D341Med (cell line): ENCODE results near the gene CCDC90B.
"Not testable (repeated sequence)": the region's sequence is repeated elsewhere in the genome, so short reads cannot be mapped to it uniquely, and the experiment has no call there.

Experiments used
- DNase-seq: peaks from one replicate; pipeline ENCODE4 v3.0.0; 2012; ENCODE audit warnings: low spot score

The CCDC90B gene, protein sequence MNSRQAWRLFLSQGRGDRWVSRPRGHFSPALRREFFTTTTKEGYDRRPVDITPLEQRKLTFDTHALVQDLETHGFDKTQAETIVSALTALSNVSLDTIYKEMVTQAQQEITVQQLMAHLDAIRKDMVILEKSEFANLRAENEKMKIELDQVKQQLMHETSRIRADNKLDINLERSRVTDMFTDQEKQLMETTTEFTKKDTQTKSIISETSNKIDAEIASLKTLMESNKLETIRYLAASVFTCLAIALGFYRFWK

DNA sequence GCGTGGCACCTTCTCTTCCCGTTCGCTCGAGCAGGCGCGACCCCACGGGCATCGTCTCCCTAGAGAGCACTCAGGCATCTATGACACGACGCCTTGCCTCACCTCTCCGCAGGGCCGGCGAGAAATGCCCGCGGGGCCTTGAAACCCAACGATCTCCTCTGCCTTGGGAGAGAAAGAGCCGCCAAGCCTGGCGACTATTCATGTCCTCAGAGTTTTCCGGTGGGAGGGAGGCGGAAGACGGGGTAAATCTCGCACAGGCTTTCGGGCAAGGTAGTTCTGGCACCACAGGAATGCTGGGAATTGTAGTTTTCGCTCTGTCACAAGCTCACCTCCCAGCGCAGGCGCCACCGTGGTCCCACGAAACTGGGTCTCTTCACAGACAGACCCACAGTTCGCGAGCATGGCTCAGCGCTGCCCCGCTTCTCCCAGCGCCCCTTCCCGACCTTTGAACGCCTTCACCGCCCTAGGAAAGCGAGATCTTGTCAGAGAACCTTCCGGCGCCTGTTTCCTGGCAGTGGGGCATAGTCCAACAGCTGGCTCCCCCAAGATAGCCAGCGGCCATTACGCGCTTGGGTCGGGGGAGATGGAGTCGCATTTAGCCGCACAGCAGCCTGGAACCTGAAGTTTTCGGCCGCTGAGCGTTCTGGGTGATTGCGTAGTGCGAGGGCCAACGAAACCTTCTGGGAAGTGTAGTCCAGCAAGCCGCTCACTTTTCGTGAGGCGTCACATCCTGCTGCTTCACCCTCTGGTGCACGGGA, at the start of gene CCDC90B:
Gene CCDC90B (minus strand): TSS at position 597 of the 758 bp plus-strand sequence. CDS start 395 bp downstream, at position 202.
- DNase-seq = peak; percentile 90

DNA sequence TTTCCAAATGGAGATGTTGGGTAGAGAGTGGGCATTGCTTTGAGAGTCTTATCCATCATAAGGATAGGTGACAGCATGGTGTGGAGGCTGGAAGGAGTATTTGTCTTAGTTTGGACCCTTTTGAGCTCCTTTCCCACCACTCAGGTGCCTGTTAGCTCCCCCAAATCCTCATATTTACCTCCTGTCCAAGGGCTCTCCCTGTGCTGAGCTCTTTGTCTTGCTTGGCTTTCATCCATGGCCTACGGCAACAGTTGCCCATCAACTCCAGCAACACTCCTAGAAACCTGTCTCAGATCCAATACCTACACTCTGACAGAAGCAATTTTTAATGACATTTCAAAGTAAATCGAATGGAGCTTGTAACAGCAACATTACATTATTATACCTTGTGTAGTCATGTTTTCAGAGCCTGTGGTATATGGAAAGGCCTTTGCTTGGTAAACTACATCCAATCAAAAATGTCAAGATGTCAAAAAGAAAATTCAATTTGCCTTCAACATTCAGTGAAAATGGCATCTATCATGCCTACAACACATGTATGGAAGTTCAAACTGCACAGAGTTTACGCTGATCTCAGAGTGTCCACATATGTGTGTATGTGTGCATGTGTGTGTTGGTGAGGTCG, 49.4 kb upstream of the CCDC90B start:
- no peak for DNase-seq

DNA sequence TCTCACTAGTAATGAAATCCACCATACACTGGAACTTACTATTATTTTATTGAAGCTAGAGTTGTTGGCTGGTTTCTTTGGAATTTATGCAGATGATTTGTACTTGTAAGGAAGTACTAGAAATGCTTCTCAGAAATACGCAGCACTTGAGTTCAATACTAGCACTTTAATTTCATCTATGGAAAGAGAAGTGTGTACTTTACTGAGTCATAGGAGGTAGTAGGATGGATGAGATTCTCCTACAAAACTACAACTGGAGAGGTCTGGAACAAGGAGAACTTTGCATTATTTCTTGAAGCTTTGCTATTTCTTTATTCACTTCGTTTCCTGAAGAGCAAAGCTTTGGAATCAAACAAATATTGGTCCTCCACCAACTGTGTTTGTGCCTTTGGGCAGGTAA, 44.1 kb upstream of the CCDC90B start:
- DNase-seq = no peak

DNA sequence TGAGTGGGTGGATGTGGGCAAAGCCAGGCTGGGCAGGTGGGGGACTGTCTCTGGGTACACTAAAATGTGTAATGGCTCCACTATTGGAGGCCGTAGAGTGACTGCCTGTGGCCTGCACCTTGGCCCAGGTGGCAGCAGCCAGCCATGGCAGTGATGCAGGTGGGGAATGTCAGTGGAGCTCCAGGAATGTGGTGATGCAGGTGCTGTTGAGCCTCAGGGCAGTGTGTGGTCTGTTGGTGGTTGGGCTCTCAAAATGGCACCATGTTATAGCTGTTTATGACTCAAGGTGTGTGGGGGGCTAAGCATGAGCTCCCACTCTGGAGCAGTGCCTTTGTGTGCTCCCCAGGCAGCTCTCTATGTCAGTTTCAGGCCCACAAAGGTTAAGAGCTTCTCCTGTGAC, 40.2 kb upstream of the CCDC90B start:
- no peak for DNase-seq

DNA sequence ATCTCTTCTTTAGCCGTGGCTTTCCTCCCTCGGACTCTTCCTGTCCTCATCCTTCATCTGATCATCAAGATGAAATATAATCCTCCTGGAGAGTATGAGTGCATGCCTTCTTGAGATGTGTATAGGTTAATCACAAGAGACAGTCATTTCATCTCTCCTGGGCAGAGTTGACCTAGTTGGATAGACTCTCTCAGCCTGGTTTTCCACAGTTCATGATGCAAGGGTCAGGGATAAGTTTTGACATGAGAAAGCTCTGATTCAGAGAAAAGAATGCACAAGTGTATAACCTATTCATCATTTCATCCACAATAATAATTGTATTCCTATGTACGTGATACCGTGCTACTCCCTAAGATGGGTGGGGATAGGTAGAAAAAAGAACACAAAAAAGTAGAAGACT, 33.2 kb upstream of the CCDC90B start:
- DNase-seq = no peak

DNA sequence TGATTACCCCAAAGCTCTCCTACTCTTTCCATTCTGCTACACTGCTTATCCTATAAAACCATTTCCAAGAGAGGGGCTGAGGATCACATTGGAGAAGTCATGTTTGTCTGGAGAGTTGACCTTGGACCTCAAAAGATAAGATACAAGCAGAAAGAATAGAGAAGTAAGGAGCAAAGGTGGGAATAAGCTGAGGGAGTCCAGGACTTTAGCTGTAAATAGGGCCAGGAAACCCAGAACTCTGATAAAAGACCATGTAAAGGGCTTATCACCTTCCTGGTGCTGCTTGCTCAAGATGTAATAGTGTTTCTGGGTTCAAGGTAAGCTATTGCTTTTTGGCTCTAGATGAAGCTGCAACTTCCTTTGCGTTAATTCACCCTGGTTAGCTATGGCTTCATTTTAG, 32.8 kb upstream of the CCDC90B start:
- no peak for DNase-seq

DNA sequence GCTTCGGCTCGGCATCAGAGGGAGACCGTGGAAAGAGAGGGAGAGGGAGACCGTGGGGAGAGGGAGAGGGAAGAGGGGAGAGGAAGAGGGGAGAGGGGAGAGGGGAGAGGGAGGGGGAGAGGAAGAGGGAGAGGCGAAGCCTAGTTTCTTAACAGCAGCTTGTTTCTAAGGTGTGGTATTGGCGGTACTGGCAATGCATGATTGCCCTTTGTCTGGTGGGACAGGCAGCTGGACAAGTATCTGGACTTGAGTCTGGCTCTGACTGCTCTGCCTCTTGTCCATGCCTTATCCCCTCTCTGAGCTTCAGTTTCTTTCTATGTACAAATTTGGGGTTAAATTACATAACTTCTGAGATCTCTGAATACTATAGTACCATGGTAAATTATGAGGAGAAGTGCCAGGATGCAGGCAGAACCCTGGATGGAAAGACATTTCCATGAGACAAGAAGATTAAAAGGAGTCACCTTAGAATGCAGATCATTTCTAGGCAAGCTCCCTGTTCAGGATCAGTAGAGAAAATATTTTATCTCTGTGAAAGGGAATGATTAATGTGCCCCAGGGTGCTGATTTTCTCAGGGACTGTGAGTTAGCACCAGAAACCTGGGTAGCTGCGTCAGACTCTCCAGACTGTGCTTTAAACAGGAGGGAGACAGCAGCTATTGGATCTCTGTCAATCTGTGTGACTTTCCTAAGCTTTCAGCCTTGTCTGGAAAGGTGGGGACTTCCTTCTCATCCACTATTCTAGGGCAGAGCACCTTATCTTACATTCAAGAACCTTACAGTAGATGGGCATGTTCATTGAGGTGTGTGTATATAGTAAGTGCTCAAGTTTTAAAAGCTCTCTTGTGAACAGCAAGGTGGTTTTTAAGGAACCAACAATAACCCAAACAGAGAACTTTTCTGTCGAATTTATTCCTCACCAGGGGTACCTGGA, 31.9 kb upstream of the CCDC90B start:
- DNase-seq = peak; percentile 45

DNA sequence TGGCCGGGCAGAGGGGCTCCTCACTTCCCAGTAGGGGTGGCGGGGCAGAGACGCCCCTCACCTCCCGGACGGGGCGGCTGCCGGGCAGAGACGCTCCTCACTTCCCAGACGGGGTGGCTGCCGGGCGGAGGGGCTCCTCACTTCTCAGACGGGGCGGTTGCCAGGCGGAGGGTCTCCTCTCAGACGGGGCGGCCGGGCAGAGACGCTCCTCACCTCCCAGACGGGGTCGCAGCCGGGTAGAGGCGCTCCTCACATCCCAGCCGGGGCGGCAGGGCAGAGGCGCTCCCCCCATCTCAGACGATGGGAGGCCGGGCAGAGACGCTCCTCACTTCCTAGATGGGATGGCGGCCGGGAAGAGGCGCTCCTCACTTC, 30.7 kb upstream of the CCDC90B start:
- DNase-seq = not testable (repeated sequence)

DNA sequence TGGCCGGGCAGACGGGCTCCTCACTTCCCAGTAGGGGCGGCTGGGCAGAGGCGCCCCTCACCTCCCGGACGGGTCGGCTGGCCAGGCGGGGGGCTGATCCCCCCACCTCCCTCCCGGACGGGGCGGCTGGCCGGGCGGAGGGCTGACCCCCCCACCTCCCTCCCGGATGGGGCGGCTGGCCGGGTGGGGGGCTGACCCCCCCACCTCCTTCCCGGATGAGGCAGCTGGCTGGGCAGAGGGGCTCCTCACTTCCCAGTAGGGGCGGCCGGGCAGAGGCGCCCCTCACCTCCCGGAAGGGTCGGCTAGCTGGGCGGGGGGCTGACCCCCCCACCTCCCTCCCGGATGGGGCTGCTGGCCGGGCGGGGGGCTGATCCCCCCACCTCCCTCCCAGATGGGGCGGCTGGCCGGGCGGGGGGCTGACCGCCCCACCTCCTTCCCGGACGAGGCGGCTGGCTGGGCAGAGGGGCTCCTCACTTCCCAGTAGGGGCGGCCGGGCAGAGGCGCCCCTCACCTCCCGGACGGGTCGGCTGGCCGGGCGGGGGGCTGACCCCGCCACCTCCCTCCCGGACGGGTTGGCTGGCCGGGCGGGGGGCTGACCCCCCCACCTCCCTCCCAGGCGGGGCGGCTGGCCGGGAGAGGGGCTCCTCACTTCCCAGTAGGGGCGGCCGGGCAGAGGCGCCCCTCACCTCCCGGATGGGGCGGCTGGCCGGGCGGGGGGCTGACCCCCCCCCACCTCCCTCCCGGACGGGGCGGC, 30.2 kb upstream of the CCDC90B start:
- DNase-seq = not testable (repeated sequence)

DNA sequence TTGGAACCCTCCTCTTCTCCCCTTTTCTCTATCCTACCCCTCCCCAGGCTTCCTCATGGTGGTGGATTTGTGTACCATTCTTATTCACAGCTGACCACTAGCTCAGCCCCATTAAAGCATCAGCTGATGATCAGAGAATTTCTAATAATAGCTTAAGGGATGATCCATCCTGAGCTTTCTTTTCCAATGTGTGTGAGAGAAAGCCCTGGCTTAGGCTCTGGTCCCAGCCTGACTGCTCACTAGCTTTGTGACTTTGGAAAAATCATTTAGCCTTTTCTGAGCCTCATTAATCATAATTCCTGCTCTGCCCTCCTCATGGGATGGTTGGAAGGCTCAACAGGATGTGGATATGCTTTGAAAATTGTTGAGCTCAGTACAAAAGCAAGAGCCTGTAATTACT, 26.3 kb upstream of the CCDC90B start:
- no peak for DNase-seq

DNA sequence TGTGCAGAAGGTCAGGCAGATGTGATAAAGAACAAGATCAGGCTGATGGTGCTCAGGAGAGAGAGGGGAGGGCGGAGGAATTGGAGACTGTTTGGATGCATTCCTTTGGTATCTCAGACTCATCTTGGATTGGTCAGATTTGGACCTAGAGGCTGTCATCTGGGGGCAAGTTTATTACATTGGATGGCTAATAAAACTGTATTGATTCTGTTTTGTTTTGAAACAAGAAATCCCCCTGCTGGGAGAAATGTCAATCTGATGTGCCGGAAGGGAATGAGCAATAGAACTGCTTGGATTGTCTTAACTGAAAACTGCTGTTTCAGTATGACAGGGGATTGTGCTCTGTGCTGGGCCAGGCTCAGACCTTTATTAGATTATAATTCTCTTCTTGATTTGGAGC, 25.5 kb upstream of the CCDC90B start:
- no peak for DNase-seq

DNA sequence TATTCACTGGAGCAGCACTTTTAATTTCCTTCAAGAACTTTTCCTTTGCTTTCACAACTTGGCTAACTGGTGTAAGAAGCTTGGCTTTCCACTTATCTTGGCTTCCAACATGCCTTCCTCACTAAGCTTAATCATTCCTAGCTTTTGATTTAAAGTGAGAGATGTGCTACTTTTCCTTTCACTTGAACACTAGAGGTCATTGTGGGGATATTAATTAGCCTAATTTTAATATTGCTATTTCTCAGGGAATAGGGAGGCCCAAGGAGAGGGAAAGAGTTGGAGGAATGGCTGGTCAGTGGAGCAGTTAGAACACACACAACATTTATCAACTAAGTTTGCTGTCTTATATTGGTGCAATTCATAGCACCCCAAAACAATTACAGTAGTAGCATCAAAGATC, 24.6 kb upstream of the CCDC90B start:
- no peak for DNase-seq

DNA sequence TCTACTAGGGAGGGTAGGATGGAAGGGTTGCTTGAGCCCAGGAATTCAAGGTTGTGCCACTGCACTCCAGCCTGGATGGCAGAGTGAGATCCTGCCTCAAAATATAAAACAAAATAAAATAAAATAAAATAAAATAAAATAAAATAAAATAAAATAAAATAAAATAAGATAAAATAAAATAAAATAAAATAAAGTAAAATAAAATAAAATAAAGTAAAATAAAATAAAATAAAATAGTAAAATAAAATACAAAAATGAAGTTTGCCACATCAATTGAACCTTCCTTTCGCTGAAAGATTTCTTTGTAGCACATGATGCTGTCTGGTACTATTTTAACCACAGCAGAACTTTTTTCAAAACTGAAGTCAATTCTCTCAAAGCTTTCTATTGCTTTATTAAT, 22.4 kb upstream of the CCDC90B start:
- DNase-seq = not testable (repeated sequence)

DNA sequence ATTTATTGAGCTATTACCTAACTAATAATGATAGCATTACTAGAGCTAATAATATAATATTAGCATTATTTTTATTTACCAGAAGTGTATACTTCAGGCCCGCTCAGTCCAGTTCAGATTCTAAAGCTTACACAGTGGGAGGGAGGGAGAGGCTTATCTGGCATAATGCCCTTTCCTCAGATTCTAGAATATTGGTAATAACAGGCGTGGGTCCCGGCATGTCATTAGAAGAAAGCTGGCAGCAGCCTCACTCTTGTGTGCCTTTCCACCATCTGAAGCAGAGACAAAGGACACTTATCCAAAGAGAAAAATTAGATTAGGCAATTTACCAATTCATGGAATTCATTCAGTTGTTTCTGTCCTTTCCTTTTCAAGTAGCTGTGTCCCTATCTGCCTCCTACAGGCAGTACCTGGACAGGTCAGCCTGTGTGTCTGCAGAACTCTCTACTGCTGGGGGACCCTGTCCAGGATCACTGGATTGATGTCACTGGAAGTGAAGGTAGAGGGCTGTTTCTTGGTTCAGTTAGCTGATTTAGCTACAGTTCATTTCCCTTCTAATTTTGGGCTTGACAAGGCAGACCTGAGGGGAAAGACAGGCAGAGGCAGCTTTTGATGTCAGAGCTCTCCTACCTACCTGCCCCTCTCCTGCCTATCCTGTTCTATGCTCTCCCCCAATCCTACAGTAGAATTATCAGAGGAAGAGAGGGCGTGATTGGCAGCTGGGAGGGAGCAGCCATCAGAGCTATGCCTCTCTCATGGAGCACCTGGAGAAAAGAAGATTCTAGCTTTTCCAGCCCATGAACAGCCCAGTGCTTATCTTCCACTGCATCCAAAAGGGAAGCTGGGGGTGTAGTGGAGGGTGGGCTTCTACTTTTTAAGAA, 20.3 kb upstream of the CCDC90B start:
- no peak for DNase-seq

DNA sequence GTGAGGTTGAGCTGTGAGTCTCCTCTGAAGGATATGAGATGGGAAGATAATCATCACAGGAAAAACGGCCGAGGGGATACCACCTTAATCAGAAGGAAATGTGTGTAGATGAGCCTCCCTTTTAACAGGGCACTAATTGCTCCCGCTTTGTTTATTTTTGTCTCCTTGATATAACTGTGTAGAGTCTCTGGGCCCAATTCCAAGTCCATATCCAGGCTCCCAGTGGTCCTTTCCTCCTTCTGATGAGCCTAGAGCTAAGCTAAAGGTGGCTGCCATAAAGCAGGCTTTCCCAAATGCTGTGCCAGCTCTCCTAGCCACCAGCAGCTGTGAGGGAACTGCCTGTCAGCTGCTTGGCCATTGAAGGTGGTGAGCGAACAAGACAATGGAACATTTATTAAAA, 17.1 kb upstream of the CCDC90B start:
- DNase-seq = no peak

DNA sequence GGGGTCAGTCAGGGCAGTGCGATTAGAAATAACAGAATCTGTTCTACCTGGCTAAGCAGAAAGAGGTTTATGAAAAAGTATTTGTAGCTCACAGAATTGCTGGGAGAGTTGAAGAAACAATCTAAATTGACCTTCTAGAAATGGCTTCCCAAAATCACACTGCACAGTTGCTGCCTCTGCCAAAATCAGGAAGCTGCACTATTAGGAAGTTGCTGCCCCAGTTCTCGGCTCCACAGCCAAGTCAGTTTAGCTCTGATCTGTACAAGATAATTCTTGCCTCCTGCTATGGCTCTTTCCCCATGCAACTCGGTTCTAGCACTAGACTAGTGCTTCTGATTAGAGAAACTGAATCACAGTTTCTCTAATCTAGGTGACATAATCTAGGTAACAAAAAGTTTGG, 16.0 kb upstream of the CCDC90B start:
- DNase-seq = no peak

DNA sequence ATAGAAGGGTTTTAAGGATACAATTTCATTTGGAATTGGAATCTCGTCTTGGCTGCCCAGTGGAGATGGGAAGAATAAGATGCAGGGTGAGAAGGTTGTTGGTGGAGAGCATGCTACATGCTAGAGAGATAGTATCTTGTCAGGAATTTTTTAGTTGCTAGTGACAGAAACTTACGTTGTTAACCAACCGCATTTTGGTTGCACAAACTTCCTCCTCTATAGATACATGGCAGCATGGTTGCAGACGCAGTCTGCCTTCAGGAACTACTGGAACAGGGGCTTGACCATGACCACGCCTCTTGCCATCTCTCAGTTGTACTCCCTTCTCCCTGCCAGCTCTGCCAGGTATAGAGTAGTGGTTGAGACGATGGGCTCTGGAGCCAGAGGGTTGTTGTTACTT, 13.5 kb upstream of the CCDC90B start:
- DNase-seq = no peak

DNA sequence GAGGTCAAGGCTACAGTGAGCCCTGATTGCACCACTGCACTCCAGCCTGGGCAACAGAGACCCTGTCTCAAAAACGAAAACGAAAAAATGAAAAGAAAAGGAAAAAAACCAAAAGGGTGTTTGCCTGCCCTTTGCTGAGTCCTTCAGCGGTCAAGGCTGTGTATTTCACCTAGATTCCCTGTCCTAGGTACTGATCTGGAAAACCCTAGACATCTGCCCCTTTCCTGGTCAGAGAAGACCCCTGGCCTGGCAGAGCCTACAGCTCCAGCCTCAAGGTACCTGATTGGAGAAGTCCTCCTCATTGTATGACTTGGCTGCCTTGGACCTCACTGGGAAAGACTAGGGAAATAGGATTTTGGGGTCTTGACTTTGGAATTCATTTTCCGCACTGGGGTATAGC, 8.0 kb upstream of the CCDC90B start:
- no peak for DNase-seq

DNA sequence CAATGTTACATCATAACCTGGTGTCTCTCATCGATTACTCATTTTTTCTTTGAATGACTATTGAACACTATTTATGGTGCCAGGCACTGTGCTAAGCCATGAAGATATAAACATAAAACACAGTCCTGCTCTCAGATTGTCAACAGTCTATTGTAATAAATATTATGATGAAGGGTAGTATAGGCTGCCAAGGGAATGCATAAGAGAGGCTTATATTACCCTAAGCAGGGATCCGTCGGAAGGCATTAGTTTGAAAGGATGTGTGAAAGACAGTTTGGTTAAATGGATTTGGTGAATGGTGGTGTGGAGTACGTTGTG, 7.2 kb upstream of the CCDC90B start:
- no peak for DNase-seq

DNA sequence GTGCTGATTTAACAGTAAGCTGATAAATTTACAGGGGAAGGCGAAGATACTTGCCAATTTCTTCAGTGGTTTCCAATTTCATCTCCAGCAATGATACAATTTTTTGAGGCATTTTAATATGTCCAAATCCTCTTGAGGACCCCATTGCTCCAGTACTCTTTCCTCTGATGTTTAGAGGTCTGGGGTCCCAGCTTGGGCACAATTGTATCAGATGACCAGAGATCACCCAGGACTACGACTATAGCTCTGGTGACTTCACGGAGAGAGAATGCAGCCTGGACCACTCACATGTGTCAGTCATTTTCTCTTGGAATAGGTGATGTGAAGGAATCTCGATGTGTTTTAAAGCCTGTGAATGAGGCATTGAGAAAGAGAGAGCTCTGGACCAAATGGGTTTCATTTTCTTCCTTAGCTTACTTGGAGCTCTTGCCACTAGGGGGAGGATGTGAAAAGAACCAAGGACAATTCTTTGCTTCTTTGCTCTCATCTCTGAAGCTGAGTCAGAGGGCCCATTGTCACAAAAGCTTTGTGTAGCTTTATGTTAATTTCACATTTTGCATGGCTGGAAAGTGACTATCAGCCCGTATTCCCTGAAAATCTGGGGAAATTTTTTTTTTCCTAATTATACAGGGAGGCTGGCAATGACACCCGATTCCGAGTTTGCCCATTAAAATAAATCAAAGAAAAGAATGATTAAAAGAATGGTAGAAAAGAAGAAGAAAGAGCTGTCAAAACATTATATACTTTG, 6.7 kb upstream of the CCDC90B start:
- peak; percentile 56 for DNase-seq
